Measurements from ENCODE around the gene ACSS1.

The ACSS1 gene

DNA sequence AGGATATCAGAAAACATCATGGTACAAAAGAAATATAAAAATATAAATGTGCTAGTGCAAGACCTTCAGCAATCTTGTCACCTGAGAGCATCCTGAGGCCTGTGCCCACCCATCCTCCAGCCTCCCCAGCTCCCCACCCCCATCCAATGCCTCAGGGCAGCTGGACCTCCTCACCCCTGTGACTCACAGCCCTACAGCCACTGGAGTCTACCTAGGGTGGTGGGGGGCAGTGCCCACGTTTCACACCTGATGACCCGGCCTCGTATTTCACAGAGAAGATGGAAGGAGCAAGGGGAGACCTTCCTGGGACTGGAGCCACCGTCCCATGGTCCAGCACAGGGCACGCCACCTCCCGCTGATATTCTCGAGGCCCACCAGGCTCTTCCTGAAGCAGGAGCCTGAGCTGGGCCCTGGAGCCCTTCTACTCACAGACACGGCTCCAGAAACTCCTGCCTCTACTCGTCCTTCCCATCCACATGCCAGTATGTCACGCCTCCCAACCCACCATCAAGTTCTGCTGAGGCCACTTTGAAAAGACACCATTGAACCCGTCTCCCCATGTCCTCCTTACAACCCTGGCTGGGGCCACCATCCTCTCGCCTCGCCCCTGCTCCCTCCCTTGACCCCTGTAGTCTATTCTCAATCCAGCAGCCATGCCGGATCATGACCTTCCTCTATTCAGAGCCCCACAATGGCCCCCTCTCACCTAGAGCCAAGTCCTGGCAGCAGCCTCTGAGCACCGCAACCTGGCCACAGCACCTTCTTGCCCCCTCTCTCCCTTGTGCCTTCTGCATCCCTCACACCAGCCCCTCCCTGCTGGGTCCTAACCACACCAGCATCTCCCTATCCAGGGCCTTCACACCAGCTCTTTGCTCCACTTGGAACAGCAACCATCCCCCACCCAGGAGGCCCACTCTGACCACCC lies 78.6 kb downstream of the ACSS1 start:
- Histone ChIP-seq H3K4me2 (ENCODE audit: low read length) (no peak overlapping the region), H3K36me3 (ENCODE audit: control insufficient read depth, low read length) (peaks cover 76% of the 10 kb centered on the region), H3F3A (ENCODE audit: control insufficient read depth, insufficient read depth) (no peaks in the 10 kb centered on the region), H3K4me3 (ENCODE audit: low read length) (no peak overlapping the region), H4K20me1 (ENCODE audit: control insufficient read depth, insufficient read depth, low read depth, low read length) (peaks cover 2% of the 10 kb centered on the region; the same call in 1 of the 2 replicates), H3K4me1 (ENCODE audit: control insufficient read depth, low read length) (no peaks in the 10 kb centered on the region), H3K9me3 (ENCODE audit: control insufficient read depth, insufficient read depth, low read length) (peaks cover 6% of the 10 kb centered on the region; the same call in 1 of the 2 replicates), H3K27ac (ENCODE audit: low read depth, low read length) (no peak overlapping the region), H3K9me2 (replicated peaks; ENCODE audit: control insufficient read depth, low read length) (no peaks in the 10 kb centered on the region), H3K27me3 (ENCODE audit: control insufficient read depth, low read length) (no peaks in the 10 kb centered on the region), H3K79me2 (ENCODE audit: control insufficient read depth, low read length) (peaks cover 16% of the 10 kb centered on the region)
- TF ChIP-seq, protein P1, sequence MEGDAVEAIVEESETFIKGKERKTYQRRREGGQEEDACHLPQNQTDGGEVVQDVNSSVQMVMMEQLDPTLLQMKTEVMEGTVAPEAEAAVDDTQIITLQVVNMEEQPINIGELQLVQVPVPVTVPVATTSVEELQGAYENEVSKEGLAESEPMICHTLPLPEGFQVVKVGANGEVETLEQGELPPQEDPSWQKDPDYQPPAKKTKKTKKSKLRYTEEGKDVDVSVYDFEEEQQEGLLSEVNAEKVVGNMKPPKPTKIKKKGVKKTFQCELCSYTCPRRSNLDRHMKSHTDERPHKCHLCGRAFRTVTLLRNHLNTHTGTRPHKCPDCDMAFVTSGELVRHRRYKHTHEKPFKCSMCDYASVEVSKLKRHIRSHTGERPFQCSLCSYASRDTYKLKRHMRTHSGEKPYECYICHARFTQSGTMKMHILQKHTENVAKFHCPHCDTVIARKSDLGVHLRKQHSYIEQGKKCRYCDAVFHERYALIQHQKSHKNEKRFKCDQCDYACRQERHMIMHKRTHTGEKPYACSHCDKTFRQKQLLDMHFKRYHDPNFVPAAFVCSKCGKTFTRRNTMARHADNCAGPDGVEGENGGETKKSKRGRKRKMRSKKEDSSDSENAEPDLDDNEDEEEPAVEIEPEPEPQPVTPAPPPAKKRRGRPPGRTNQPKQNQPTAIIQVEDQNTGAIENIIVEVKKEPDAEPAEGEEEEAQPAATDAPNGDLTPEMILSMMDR (IDR thresholded peaks at IDR 0.05; ENCODE audit: low read depth, low read length, poor library complexity, severe bottlenecking) = no peak
- TF ChIP-seq EZH2phosphoT487 (IDR thresholded peaks at IDR 0.05; ENCODE audit: borderline replicate concordance, low read length) = no peak

DNA sequence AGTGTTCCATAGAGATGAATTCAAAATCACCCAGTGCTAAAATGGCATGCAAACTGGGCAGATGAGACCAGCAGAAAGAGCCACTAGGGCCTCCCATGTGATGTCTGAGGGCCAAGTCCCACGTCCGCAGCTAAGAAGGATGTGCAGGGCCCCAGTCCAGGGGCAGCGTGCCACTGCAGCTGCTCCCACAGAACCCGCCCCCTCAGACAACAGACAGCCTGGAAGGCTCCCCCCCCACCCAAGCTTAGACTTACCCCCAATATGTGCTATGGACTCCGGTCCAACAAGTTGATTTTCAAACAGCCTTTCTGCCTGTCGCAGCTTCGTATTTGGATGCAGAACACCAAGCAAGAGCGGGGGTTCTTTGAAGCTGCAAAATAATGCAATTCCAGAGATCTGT lies 79.4 kb downstream of the ACSS1 start:
- Histone ChIP-seq H3K27ac (ENCODE audit: low read depth, low read length) (no peak overlapping the region), H3K4me1 (ENCODE audit: control insufficient read depth, low read length) (no peaks in the 10 kb centered on the region), H3K9me3 (ENCODE audit: control insufficient read depth, insufficient read depth, low read length) (peaks cover 6% of the 10 kb centered on the region; the same call in 1 of the 2 replicates), H3K79me2 (ENCODE audit: control insufficient read depth, low read length) (peaks cover 9% of the 10 kb centered on the region; the same call in 1 of the 2 replicates), H3F3A (ENCODE audit: control insufficient read depth, insufficient read depth) (no peaks in the 10 kb centered on the region), H4K20me1 (ENCODE audit: control insufficient read depth, insufficient read depth, low read depth, low read length) (no peaks in the 10 kb centered on the region), H3K4me2 (ENCODE audit: low read length) (no peak overlapping the region), H3K4me3 (ENCODE audit: low read length) (no peak overlapping the region), H3K9me2 (replicated peaks; ENCODE audit: control insufficient read depth, low read length) (no peaks in the 10 kb centered on the region), H3K27me3 (ENCODE audit: control insufficient read depth, low read length) (no peaks in the 10 kb centered on the region), H3K36me3 (ENCODE audit: control insufficient read depth, low read length) (peaks cover 72% of the 10 kb centered on the region)
- TF ChIP-seq, protein P1 (IDR thresholded peaks at IDR 0.05; ENCODE audit: low read depth, low read length, poor library complexity, severe bottlenecking) = no peak
- no peak for TF ChIP-seq EZH2phosphoT487 (IDR thresholded peaks at IDR 0.05; ENCODE audit: borderline replicate concordance, low read length)

DNA sequence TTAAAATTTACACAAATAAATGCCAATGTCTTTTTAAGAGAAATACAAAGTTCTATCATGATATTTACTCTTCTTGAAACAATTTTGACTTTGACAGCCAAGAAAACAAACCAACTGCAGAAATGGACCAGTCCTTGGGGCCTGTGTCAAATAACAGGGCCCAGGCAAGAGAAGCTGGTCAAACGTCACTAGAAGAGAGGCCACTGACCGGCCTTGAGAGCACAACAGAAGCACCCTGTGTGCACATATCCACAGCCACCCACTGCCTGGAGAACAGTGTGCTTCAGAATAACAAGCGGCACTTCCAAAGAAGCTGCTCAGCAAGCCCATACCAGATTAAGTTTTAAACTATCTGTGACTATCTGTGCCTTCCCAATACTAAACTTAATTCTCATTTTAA lies 80.1 kb downstream of the ACSS1 start:
- Histone ChIP-seq H4K20me1 (ENCODE audit: control insufficient read depth, insufficient read depth, low read depth, low read length) (no peaks in the 10 kb centered on the region), H3K4me3 (ENCODE audit: low read length) (no peak overlapping the region), H3K9me2 (replicated peaks; ENCODE audit: control insufficient read depth, low read length) (no peaks in the 10 kb centered on the region), H3K4me2 (ENCODE audit: low read length) (no peak overlapping the region), H3K4me1 (ENCODE audit: control insufficient read depth, low read length) (no peaks in the 10 kb centered on the region), H3K27ac (ENCODE audit: low read depth, low read length) (no peak overlapping the region), H3K36me3 (ENCODE audit: control insufficient read depth, low read length) (peaks cover 72% of the 10 kb centered on the region), H3K79me2 (ENCODE audit: control insufficient read depth, low read length) (peaks cover 8% of the 10 kb centered on the region; the same call in 1 of the 2 replicates), H3K9me3 (ENCODE audit: control insufficient read depth, insufficient read depth, low read length) (peaks cover 6% of the 10 kb centered on the region; the same call in 1 of the 2 replicates), H3K27me3 (ENCODE audit: control insufficient read depth, low read length) (no peaks in the 10 kb centered on the region), H3F3A (ENCODE audit: control insufficient read depth, insufficient read depth) (no peaks in the 10 kb centered on the region)
- TF ChIP-seq EZH2phosphoT487 (IDR thresholded peaks at IDR 0.05; ENCODE audit: borderline replicate concordance, low read length) = no peak
- TF ChIP-seq, protein P1 (IDR thresholded peaks at IDR 0.05; ENCODE audit: low read depth, low read length, poor library complexity, severe bottlenecking) = no peak

All from DOHH2 (cell line).